HG02759 (cell line): ENCODE data around the gene ADGRG4.
"Not testable (repeated sequence)": the region's sequence is repeated elsewhere in the genome, so short reads cannot be mapped to it uniquely, and the experiment has no call there.

Experiments
- ATAC-seq: cut with Tn5 transposase; IDR thresholded peaks from one replicate; pipeline ENCODE4 v1.9.1; 2021; ENCODE audit warnings: mild to moderate bottlenecking, moderate library complexity; ENCODE audit not compliant: unreplicated experiment

ADGRG4 gene, protein sequence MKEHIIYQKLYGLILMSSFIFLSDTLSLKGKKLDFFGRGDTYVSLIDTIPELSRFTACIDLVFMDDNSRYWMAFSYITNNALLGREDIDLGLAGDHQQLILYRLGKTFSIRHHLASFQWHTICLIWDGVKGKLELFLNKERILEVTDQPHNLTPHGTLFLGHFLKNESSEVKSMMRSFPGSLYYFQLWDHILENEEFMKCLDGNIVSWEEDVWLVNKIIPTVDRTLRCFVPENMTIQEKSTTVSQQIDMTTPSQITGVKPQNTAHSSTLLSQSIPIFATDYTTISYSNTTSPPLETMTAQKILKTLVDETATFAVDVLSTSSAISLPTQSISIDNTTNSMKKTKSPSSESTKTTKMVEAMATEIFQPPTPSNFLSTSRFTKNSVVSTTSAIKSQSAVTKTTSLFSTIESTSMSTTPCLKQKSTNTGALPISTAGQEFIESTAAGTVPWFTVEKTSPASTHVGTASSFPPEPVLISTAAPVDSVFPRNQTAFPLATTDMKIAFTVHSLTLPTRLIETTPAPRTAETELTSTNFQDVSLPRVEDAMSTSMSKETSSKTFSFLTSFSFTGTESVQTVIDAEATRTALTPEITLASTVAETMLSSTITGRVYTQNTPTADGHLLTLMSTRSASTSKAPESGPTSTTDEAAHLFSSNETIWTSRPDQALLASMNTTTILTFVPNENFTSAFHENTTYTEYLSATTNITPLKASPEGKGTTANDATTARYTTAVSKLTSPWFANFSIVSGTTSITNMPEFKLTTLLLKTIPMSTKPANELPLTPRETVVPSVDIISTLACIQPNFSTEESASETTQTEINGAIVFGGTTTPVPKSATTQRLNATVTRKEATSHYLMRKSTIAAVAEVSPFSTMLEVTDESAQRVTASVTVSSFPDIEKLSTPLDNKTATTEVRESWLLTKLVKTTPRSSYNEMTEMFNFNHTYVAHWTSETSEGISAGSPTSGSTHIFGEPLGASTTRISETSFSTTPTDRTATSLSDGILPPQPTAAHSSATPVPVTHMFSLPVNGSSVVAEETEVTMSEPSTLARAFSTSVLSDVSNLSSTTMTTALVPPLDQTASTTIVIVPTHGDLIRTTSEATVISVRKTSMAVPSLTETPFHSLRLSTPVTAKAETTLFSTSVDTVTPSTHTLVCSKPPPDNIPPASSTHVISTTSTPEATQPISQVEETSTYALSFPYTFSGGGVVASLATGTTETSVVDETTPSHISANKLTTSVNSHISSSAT (N-terminal part only)

DNA sequence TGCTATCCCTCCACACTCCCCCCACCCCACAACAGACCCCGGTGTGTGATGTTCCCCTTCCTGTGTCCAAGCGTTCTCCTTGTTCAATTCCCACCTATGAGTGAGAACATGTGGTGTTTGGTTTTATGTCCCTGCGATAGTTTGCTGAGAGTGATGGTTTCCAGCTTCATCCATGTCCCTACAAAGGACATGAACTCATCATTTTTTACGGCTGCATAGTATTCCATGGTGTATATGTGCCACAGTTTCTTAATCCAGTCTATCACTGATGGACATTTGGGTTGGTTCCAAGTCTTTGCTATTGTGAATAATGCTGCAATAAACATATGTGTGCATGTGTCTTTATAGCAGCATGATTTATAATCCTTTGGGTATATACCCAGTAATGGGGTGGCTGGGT lies at the start of gene ADGRG4:
Gene ADGRG4 (plus strand): TSS at position 243 of the 400 bp plus-strand sequence. CDS start 7,815 bp downstream, outside the sequence.
- ATAC-seq: not testable (repeated sequence)

DNA sequence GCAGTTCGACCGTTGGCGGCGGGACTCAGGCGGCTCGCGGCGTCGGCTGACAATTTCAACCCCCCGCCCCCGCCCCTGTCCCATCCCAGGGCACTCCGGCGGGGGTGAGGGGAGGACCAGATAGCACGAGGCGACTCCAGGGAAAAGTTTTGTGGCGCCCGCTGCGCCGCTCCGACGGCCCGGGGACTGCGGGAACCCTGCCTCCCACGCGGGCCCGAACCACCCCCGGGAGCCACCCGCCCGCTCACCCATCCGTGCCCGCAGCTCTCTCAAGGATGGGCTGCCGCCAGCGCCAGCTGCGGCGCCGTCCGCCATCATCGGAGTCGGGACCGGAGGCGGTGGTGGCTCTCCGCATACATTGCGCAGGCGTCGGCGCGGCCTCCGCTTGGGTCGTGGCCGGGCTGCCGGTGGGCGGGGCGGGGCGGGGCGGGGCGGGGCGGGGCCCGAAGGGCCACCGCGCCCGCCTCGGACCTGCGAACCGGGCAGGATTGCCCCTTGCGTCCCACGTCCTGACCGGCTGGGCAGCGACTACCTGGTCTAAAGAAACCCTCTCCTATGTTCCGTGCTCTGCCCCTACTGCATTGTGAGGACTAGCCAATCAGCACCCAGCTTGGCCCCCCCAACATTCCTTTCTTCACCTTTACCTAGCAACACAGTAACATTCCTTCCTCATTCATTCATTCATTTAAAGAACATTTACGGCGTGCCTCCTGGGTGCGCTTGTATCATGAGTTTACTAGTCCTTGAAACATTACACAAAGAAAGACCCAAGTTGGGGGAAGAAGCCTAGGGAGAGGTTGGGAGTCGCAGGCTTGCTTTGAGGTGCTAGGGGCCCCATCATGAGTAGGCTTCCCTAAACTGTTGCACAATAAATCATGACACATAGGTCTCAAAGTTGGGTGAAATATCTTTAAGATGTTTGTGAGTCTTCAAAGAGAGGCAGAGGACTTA lies 49.4 kb upstream of the ADGRG4 start, which contains the start of gene MAP7D3:
Gene MAP7D3 (minus strand): TSS at position 360 of the 951 bp plus-strand sequence. CDS start 42 bp downstream, at position 318.
- ATAC-seq: peak; percentile 91

DNA sequence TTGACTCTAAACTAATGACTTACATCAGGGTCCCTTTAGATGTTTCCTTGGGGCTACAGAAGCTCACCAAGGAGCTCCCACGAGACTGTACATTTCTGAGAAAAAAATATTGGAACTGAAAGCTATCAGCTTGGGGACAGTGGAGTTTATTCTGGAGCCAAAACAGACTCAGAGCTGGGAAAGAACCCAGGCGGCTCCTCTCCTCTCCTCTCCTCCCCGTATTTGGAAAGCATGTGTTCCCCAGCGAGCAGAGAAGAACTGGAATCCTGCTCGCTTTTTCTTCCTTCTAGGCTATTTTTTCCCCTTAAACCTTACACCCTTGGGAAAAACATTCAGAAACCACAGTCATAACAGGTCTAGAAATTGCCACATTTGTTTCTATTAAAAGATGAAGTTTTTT lies 45.2 kb upstream of the ADGRG4 start:
- ATAC-seq: no peak

DNA sequence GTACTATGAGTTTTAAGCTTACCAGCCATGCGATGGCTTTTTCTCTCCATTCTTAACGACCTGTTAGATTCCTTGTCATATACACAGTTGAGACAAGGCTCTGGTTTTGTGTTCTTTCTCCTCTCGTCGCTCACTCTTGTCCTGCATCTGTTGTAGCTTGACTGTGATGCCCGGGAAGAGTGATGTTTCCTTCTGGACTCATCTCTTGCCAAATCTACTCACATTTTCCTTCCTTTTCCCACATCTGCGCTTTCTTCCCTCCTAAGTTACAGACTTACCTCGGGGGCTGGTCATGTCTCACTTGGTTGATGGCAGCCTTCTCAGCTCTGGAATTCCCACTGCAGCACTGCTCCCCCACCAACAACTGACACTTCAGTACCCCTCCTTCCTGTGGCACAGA lies 44.7 kb upstream of the ADGRG4 start:
- no peak for ATAC-seq

DNA sequence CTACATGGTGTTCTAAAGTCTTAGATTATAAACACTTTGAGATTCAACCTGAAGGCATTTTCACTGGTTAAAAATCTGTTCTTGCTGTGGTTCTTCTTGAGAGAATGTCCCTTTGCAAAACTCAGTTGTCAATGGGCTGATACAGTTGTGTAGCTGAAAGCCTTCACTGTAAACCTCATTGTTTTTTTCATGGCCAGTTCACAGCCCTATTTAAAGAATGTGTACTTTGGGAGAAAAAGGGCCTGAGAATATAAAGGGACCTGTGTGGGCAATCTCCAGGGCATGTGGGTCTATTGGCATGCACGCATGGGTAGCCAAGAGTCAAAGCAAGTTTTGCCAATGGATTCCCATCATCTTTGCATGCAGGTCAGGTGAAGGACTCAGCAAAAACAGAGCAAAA lies 41.8 kb upstream of the ADGRG4 start:
- ATAC-seq: no peak

DNA sequence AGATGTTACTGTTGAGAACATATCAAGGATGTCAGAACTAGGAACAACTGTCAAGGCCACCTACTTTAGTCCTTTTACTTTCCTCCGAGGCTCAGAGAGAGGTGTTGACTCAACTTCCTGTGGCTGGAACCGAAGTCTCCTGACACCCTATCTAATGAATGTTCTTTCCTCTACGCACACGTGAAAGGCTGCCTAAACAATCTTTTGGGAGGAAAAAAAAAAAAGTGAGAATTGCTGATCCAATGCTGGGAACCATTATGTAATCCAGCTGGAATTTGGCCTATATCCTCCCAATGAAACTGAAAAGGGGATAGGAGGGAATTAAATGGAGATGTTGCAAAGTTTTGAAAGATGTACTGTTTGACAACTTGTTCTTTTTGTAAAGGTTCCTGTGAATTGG lies 41.2 kb upstream of the ADGRG4 start:
- ATAC-seq: no peak

DNA sequence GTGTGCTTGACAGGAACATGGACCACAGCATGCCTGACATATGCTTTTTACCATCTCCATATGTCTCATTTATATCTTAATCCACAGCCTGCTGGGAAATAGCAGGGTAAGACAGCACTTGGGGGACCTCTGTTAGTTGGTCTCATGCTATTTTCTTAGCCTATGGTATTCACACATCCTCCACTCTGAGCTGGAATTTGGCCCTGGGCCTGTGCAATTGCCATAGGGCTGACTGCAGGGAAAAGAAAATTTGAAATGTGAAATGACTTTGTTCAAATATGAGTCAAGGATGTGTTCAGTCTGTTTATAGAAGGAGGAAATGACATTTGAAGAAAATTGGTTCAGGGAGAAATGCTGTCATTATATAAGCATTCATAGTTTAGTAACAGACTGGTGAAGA lies 40.0 kb upstream of the ADGRG4 start:
- no peak for ATAC-seq

DNA sequence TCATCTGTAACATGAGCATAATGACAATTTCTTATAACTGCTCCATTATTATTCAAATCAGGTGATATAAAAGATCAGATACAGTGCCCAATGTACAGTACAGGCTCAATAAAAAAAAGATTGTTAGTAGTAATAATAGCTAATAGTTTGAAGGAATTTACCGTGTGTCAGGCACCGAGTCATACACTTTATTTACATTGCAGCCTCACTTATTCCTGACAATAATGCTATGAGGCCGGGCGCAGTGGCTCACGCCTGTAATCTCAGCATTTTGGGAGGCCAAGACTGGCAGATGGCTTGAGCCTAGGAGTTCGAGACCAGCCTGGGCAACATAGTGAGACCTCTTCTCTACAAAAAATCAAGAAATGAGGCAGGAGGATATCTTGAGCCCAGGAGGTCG lies 39.4 kb upstream of the ADGRG4 start:
- ATAC-seq: no peak

DNA sequence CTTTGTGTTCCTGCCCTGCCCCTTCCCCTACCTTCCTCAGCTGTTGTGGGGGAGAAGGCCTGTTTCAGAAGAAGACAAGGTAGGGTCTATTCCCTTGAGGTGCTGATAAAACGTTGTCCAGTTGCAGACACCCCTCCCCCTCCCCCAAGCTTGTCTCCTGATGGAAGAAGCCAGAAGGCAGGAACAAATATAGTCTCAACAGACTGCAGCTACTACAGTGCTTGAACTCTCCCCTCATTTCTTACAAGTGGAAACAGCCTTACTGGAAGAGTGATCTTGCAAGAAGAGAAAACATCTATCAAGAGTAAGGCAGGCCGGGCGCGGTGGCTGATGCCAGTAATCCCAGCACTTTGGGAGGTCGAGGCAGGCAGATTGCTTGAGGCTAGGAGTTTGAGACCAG lies 38.5 kb upstream of the ADGRG4 start:
- no peak for ATAC-seq

DNA sequence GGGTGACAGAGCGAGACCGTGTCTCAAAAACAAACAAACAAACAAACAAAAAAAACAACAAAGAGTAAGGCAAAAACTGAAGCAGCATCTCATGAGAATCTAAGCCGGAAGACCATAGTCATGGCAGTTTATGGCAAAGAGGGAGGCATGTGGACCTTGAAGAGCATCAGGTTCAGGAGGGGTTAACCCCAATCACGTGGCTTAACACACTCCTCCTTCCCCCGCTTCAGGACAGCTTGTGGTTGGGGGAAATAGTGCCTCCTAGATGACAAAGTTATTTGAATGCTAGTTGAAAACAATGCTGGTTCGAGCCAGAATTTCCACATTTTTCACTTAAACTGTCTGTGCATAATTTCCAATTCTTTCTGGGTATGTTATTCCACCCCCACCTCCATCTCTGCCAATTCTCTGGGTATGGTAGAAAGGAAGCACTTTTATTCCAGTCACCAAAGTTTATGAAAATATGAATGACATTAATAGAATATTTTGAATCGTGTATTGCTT lies 37.9 kb upstream of the ADGRG4 start:
- no peak for ATAC-seq

DNA sequence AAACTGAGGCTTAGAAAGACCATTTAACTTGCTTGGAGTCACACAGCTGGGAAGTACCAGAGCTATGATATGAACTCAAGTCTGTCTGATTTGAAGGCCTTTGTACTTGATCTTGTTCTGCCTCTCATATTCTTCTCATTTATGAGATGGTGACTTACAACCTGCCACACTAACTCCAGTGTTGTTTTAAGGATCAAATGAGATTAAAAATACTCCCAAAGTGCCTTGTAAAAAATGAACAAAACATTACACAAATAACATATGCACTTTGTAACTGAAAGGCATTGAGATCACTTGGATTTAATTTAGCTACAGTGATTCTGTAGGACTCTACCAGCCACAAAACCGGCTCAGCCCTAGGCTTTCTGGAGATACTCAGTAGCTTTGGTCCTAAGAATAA lies 33.9 kb upstream of the ADGRG4 start:
- no peak for ATAC-seq

DNA sequence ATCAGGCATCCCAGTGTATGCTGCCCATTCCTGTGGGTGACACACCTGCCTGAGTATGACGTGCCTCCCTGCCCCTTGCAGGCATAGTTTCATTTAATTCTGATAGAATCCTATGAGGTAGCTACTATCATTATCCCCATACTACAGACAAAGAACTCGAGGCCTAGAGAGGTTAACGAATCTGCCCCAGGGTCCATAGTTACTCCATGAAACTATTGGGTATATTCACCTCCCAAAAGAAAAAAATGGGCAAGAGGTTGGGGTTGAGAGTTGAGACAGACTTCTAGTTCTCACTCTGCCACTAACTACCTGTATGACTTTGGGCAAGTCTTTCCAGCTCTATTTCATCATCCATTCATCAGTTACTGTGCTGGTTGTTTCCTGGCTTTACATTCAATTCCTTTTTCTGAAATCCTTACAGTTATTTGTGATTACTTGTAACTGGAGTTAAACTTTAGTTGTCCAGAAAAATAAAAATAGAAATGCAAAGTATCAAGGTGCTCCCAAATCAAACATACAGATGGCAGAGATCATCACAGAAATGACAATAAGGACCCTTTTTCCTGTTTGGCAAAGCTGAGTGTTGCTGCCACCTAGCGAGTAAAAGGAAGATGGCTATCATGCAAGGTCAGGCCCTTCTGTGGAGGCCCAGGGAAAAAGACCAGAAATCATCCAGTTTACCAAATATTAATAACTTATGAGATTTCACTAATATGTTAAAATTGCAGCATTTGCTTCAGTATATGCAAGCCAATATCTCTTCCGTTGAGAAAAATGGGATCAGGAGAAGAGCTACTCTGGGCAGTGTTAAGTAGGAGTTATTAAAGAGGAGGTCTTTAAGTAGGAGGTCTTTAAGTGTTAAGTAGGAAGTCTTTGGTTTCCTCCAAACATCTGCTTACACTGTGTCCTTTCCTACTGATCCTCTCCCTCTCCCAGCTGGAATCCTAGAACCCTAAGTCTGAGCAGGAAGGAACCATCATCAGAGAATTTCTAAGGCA lies 32.4 kb upstream of the ADGRG4 start:
- ATAC-seq: peak; percentile 73

DNA sequence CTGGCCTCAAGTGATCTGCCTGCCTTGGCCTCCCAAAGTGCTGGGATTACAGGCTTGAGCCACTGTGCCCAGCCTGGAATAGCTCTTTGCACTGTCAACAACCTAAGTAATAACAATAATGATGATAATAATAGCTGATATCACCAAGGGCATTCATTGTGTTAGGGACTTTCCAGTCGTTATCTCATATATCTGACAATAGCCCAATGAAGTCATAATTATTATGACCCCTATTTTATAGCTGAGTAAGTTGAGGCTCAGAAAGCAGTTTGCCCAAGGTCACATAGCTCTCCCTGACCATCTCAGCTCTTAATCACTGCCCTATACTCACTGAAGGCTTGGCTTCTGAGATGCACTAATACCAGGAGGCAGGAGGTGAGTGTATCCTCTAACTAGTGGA lies 30.8 kb upstream of the ADGRG4 start:
- ATAC-seq: no peak

DNA sequence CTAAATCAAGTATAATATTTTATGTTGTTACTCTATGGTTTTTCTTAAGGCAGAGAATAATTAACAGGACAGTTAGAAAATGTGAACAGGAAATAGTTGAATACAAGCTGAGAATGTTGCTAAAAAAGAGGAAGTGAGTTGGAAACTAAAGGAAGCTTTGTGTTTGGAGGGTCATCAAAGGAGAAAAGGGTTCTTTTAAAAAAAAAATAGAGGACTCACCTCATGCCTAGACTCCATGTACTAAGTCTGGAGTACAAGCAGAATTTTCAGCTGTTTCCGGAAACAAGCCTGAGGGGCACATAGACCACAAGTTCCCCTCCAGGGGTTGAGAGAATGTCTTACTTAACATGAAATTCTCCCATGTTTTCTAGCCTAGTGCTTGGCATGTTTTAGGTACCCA lies 29.5 kb upstream of the ADGRG4 start:
- ATAC-seq: no peak

DNA sequence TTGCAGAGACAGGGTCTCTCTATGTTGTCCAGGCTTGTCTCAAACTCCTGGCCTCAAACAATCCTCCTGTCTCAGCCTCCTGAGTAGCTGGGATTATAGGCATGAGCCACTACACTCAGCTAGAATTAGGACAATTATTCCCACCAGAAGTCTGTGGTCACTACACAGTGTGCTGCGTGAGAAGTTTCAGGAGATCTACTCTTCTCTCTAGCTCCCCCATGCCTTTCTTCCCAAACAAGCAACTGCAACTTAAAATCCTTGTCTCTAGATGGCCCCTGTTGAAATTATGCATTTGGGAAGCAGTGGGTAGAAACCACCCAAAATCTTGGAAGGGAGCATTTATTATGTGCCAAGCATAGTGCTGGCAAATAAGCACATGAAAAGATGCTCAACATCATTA lies 28.4 kb upstream of the ADGRG4 start:
- no peak for ATAC-seq

DNA sequence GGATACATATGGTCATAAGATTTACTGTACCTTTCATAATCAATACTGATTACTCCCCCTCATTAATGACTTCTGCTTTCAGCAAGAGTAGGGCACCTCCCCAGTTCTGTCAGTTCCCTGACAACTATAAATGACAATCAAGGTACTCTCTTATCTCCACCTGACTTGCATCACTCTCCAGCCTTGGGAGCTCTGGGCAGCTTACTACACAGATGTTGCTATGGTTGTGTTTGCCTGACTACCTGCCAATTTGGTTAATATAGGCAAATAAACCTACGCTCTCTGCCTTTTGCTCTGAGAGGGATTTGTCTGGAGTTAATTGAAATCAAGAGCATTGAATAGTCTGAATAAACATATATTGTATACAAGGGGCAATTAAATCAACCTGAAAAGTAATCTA lies 26.8 kb upstream of the ADGRG4 start:
- ATAC-seq: no peak

DNA sequence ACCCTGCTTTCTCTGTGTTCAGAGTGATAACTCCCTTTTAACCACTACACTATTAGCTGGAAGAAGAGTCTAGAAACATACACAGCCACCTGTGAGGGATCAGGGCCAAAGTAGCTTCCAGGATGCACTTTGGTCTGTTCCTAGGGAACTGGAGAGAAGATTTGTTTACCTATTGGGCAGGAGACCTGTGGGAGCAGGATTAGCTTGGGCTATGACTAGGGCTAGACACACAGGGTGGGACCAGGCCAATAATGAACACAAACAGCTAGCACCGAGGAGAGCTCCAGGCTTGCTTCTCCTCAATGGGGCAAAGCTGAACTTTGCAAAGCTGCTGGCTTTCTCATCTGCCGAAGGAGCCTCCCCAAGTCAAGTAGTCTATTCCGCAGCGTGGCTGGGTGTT lies 25.2 kb upstream of the ADGRG4 start:
- no peak for ATAC-seq

DNA sequence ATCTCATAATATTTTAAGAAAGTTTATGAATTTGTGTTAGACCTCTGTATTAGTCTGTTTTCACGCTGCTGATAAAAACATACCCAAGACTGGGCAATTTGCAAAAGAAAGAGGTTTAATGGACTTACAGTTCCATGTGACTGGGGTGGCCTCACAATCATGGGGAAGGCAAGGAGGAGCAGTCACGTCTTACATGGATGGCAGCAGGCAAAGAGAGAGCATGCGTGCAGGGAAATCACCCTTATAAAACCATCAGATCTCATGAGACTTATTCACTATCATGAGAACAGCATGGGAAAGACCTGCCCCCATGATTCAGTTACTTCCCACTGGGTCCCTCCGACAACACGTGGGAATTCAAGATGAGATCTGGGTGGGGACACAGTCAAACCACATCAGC lies 14.4 kb upstream of the ADGRG4 start:
- ATAC-seq: not testable (repeated sequence)

DNA sequence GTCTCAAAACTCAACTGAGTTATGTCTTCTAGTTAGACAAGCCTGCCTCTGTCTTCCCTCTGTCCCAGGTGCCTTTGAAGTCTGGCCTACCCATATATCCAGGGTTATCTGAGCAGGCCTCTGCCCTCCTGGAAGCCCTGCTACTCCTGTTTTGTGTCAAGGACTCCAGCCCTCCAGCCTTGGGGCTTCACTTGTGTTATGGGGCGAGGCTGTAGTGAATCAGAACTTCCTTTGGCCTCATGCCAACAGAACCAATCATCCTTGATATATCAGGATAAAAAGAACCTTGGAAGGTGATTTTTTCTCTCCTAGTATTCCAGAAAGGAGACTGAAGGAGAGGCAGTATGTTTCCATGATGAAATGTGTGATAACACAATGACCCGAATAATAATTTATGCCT lies 8.9 kb upstream of the ADGRG4 start:
- no peak for ATAC-seq
